Loucy (cell line): ENCODE measurements around the gene GFM1.

Source experiments
- H2AFZ ChIP-seq: fragments of 200-600 bp; sonication (generic); 2 replicates; pipeline ENCODE4 v1.6.0; 2016; ENCODE audit warnings: antibody characterized with exemption, mild to moderate bottlenecking, low read length, moderate library complexity
- H3F3A ChIP-seq: fragments of 200-600 bp; 2 replicates; pipeline ENCODE4 v1.6.0; 2016; ENCODE audit warnings: antibody characterized with exemption, low read depth, mild to moderate bottlenecking
- H3K27me3 ChIP-seq: fragments of 200-600 bp; sonication (generic); 2 replicates; pipeline ENCODE4 v1.6.1; 2014; ENCODE audit warnings: low read length, mild to moderate bottlenecking; ENCODE audit not compliant: insufficient read depth, poor library complexity, severe bottlenecking
- H3K36me3 ChIP-seq: fragments of 200-600 bp; sonication (generic); 2 replicates; pipeline ENCODE4 v1.6.1; 2016; ENCODE audit warnings: low read length; ENCODE audit not compliant: insufficient read depth
- H3K4me1 ChIP-seq: fragments of 200-600 bp; sonication (generic); 2 replicates; pipeline ENCODE4 v1.5.1; 2014; ENCODE audit warnings: low read length, mild to moderate bottlenecking; ENCODE audit not compliant: insufficient read depth, poor library complexity, severe bottlenecking
- H3K4me2 ChIP-seq: fragments of 200-600 bp; sonication (generic); 2 replicates; pipeline ENCODE4 v1.6.0; 2014; ENCODE audit warnings: antibody characterized with exemption, low read length, low read depth, mild to moderate bottlenecking; ENCODE audit not compliant: poor library complexity, severe bottlenecking
- H3K4me3 ChIP-seq: fragments of 200-600 bp; sonication (generic); 2 replicates; pipeline ENCODE4 v1.5.1; 2014; ENCODE audit warnings: low read length, mild to moderate bottlenecking, mixed read lengths; ENCODE audit not compliant: poor library complexity, severe bottlenecking
- H3K79me2 ChIP-seq: fragments of 200-600 bp; sonication (generic); 2 replicates; pipeline ENCODE4 v1.6.1; 2014; ENCODE audit warnings: low read length; ENCODE audit not compliant: insufficient read depth
- H3K9ac ChIP-seq: fragments of 200-600 bp; sonication (generic); 2 replicates; pipeline ENCODE4 v1.6.0; 2014; ENCODE audit warnings: mild to moderate bottlenecking, low read depth, low read length, moderate library complexity; ENCODE audit not compliant: poor library complexity, severe bottlenecking
- H3K9me2 ChIP-seq: fragments of 200-600 bp; sonication (generic); replicated peaks from 2 replicates; pipeline ENCODE4 v1.6.1; 2016; ENCODE audit warnings: low read depth, low read length, mixed read lengths
- H3K9me3 ChIP-seq: fragments of 200-600 bp; sonication (generic); 2 replicates; pipeline ENCODE4 v1.6.1; 2014; ENCODE audit warnings: mild to moderate bottlenecking, antibody characterized with exemption, low read length, low read depth; ENCODE audit not compliant: insufficient read depth
- H4K20me1 ChIP-seq: fragments of 200-600 bp; sonication (generic); 2 replicates; pipeline ENCODE4 v1.6.0; 2014; ENCODE audit warnings: antibody characterized with exemption, low read length, mild to moderate bottlenecking; ENCODE audit not compliant: insufficient read depth, poor library complexity, severe bottlenecking
- CTCF ChIP-seq: fragments of 200-600 bp; sonication (generic); conservative IDR thresholded peaks from 2 replicates; pipeline ENCODE4 v1.5.1; 2014; ENCODE audit warnings: mild to moderate bottlenecking, antibody characterized with exemption, low read length
- EZH2phosphoT487 ChIP-seq: fragments of 200-600 bp; IDR thresholded peaks from 2 replicates; pipeline ENCODE4 v1.6.1; 2018; ENCODE audit warnings: antibody characterized with exemption, mild to moderate bottlenecking, moderate library complexity, borderline replicate concordance

The GFM1 gene

GRCh38 chr3:158658889-158659288 lies 14.6 kb downstream of the GFM1 start:
- no peaks in the 10 kb centered on the region for H3K79me2 ChIP-seq
- H4K20me1 ChIP-seq: no peaks in the 10 kb centered on the region
- H3K9me3 ChIP-seq: no peaks in the 10 kb centered on the region
- H3K9ac ChIP-seq: no peak overlapping the region
- H3K9me2 ChIP-seq: no peaks in the 10 kb centered on the region
- H3K4me3 ChIP-seq: no peak overlapping the region
- TF ChIP-seq EZH2phosphoT487: no peak
- TF ChIP-seq CTCF: no peak
- H3K27me3 ChIP-seq: no peaks in the 10 kb centered on the region
- H3K36me3 ChIP-seq: peaks cover 74% of the 10 kb centered on the region; the same call in 1 of the 2 replicates
- no peak overlapping the region for H3K4me2 ChIP-seq
- H3F3A ChIP-seq: no peaks in the 10 kb centered on the region
- no peak overlapping the region for H2AFZ ChIP-seq
- no peaks in the 10 kb centered on the region for H3K4me1 ChIP-seq

- Histone ChIP-seq H2AFZ (no peak overlapping the region), H3K4me2 (no peak overlapping the region), H3K79me2 (no peaks in the 10 kb centered on the region), H4K20me1 (no peaks in the 10 kb centered on the region), H3K4me3 (no peak overlapping the region), H3K4me1 (no peaks in the 10 kb centered on the region), H3K27me3 (no peaks in the 10 kb centered on the region), H3K9me3 (no peaks in the 10 kb centered on the region), H3K9ac (no peak overlapping the region), H3F3A (no peaks in the 10 kb centered on the region), H3K36me3 (peaks cover 78% of the 10 kb centered on the region; the same call in 1 of the 2 replicates), H3K9me2 (no peaks in the 10 kb centered on the region)
- TF ChIP-seq CTCF (peak; percentile 87), EZH2phosphoT487 (no peak)
These were observed 15.3 kb downstream of the GFM1 start for GRCh38 chr3:158659454-158660237.

- Histone ChIP-seq H3K9me2 (no peaks in the 10 kb centered on the region), H3K4me3 (no peak overlapping the region), H3K4me1 (no peaks in the 10 kb centered on the region), H3K9ac (no peak overlapping the region), H3K27me3 (no peaks in the 10 kb centered on the region), H2AFZ (no peak overlapping the region), H3K36me3 (peaks cover 77% of the 10 kb centered on the region), H3K9me3 (no peaks in the 10 kb centered on the region), H3K79me2 (no peaks in the 10 kb centered on the region), H3K4me2 (no peak overlapping the region), H4K20me1 (no peaks in the 10 kb centered on the region), H3F3A (no peaks in the 10 kb centered on the region)
- TF ChIP-seq EZH2phosphoT487 (no peak), CTCF (no peak)
These were observed 16.4 kb downstream of the GFM1 start for GRCh38 chr3:158660711-158661110.
